ENCODE data around the gene TTYH3. TPM values are rescaled to one million over a fixed set of nuclear protein-coding genes. Genes with fewer than 3 reads are reported as not detected.

TTYH3 gene
- total and polyA plus RNA-seq, 2 of the 13 experiments (the other 11 are each of a cell fraction or from before 2014, with no cell fraction given): 26.3 to 50.0 TPM

GRCh38 chr7:2621948-2622640 lies 9.7 kb upstream of the TTYH3 start (continued):
- TF ChIP-seq STAT6 (CRISPR knock-in tag; IDR thresholded peaks at IDR 0.05; ENCODE audit: borderline replicate concordance): no peak
- no peak for TF ChIP-seq POLR2A (IDR thresholded peaks at IDR 0.05; ENCODE audit: insufficient read depth in 1 of 2, low read depth in 2 of 2, low read length in 2 of 2)
- no peak for TF ChIP-seq ZBTB43 (CRISPR knock-in tag; conservative IDR thresholded peaks at IDR 0.05)
- no peak for TF ChIP-seq ZNF639 (CRISPR knock-in tag; conservative IDR thresholded peaks at IDR 0.05)
- peak; percentile 57; the same call in 1 of the 2 replicates for TF ChIP-seq FOXA3 (CRISPR knock-in tag; IDR thresholded peaks at IDR 0.05)
- TF ChIP-seq PHB2 (IDR thresholded peaks at IDR 0.05; ENCODE audit: partially characterized antibody): no peak
- TF ChIP-seq PHF8 (CRISPR knock-in tag; IDR thresholded peaks at IDR 0.05): no peak
- no peak for TF ChIP-seq SMC3 (IDR thresholded peaks at IDR 0.05; ENCODE audit: low read length)
- TF ChIP-seq ZNF580 (CRISPR knock-in tag; IDR thresholded peaks at IDR 0.05; ENCODE audit: borderline replicate concordance, low read depth): peak; percentile 60; the same call in 1 of the 2 replicates
- no peak for TF ChIP-seq SNAI1 (CRISPR knock-in tag; IDR thresholded peaks at IDR 0.05; ENCODE audit: borderline replicate concordance)
- TF ChIP-seq, protein P1, sequence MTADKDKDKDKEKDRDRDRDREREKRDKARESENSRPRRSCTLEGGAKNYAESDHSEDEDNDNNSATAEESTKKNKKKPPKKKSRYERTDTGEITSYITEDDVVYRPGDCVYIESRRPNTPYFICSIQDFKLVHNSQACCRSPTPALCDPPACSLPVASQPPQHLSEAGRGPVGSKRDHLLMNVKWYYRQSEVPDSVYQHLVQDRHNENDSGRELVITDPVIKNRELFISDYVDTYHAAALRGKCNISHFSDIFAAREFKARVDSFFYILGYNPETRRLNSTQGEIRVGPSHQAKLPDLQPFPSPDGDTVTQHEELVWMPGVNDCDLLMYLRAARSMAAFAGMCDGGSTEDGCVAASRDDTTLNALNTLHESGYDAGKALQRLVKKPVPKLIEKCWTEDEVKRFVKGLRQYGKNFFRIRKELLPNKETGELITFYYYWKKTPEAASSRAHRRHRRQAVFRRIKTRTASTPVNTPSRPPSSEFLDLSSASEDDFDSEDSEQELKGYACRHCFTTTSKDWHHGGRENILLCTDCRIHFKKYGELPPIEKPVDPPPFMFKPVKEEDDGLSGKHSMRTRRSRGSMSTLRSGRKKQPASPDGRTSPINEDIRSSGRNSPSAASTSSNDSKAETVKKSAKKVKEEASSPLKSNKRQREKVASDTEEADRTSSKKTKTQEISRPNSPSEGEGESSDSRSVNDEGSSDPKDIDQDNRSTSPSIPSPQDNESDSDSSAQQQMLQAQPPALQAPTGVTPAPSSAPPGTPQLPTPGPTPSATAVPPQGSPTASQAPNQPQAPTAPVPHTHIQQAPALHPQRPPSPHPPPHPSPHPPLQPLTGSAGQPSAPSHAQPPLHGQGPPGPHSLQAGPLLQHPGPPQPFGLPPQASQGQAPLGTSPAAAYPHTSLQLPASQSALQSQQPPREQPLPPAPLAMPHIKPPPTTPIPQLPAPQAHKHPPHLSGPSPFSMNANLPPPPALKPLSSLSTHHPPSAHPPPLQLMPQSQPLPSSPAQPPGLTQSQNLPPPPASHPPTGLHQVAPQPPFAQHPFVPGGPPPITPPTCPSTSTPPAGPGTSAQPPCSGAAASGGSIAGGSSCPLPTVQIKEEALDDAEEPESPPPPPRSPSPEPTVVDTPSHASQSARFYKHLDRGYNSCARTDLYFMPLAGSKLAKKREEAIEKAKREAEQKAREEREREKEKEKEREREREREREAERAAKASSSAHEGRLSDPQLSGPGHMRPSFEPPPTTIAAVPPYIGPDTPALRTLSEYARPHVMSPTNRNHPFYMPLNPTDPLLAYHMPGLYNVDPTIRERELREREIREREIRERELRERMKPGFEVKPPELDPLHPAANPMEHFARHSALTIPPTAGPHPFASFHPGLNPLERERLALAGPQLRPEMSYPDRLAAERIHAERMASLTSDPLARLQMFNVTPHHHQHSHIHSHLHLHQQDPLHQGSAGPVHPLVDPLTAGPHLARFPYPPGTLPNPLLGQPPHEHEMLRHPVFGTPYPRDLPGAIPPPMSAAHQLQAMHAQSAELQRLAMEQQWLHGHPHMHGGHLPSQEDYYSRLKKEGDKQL (CRISPR knock-in tag; IDR thresholded peaks at IDR 0.05; ENCODE audit: low read depth): no peak
- TF ChIP-seq, protein P2, sequence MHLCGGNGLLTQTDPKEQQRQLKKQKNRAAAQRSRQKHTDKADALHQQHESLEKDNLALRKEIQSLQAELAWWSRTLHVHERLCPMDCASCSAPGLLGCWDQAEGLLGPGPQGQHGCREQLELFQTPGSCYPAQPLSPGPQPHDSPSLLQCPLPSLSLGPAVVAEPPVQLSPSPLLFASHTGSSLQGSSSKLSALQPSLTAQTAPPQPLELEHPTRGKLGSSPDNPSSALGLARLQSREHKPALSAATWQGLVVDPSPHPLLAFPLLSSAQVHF (CRISPR knock-in tag; IDR thresholded peaks at IDR 0.05): no peak
- TF ChIP-seq NR2F6 (IDR thresholded peaks at IDR 0.05): peak; percentile 83
- peak; percentile 92 for TF ChIP-seq NR2F6 (CRISPR knock-in tag; IDR thresholded peaks at IDR 0.05)
- TF ChIP-seq, protein P3, sequence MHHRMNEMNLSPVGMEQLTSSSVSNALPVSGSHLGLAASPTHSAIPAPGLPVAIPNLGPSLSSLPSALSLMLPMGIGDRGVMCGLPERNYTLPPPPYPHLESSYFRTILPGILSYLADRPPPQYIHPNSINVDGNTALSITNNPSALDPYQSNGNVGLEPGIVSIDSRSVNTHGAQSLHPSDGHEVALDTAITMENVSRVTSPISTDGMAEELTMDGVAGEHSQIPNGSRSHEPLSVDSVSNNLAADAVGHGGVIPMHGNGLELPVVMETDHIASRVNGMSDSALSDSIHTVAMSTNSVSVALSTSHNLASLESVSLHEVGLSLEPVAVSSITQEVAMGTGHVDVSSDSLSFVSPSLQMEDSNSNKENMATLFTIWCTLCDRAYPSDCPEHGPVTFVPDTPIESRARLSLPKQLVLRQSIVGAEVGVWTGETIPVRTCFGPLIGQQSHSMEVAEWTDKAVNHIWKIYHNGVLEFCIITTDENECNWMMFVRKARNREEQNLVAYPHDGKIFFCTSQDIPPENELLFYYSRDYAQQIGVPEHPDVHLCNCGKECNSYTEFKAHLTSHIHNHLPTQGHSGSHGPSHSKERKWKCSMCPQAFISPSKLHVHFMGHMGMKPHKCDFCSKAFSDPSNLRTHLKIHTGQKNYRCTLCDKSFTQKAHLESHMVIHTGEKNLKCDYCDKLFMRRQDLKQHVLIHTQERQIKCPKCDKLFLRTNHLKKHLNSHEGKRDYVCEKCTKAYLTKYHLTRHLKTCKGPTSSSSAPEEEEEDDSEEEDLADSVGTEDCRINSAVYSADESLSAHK (CRISPR knock-in tag; IDR thresholded peaks at IDR 0.05; ENCODE audit: borderline replicate concordance): no peak

Measured in HepG2 (cell line).